ENCODE results near the gene KCNC4.

Gene KCNC4

DNA sequence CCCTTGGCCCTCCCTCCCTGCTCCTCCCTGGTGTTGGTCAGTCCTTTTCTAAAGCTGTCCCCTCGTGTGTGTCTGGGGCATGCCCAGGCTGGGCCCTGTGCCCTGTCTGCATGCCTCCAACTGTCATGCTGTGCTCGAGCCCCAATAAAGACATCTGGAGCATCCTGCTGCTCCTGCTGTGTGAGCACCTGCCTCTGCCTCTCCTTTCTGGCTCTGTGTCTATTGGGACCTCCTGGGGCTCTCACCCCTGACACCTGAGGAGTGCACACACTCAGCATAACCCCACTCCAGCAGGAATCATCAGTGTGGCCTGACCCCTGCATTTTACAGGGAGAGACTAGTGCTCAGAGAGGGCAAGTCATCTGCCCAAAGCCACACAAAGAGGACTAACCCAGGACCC lies 23.7 kb downstream of the KCNC4 start:
- DNase-seq: no peak

DNA sequence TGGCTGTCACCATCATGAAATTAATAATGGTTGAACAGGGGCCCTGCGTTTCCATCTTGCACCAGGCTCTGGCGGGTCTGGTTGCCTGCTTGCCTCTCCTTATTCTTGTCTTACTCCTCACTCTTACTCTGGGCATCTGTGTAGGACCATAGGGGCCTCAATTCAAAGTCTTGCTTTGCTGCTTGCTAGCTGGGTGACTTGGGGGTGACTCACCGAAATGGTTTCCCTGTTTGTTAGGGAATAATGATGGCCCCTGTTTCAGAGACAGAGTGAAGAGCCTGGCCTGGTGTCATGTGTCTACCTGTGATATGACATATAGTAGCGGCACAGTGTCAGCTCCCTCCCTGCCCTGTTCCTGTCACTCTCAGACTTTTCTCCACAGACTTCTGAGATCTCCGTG lies 24.6 kb downstream of the KCNC4 start:
- DNase-seq: no peak

DNA sequence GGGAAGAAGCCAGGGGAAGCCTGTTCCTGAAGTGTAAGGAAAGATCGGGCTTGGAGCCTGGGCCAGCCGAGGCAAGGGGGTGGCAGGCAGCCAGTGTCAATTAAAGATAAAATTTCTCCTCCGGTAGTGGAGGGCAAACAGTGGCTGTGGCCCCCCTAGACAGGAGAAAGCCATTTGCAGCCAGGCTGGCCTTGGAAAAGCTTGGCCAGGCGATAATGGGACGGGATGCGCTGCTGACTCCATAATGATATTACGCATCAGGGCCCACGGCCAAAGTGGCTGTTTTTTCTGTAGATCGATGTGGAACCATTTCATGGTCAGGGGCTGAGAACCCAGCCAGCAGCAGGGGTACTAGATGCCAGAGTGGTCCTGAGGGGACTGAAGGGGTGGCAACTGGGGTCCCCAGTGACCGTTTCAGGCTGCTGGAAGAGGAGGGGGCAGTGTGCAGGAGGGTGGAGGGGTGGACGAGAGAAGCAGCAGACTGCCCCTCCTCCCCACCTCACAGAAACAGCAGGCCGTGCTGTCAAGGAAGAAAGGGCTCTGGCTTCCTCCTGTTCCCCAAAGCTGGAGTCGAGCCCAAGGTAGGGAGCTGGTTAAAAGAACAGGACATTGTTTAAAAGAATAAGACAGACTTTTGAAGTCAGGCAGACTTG lies 25.2 kb downstream of the KCNC4 start:
- no peak for DNase-seq

DNA sequence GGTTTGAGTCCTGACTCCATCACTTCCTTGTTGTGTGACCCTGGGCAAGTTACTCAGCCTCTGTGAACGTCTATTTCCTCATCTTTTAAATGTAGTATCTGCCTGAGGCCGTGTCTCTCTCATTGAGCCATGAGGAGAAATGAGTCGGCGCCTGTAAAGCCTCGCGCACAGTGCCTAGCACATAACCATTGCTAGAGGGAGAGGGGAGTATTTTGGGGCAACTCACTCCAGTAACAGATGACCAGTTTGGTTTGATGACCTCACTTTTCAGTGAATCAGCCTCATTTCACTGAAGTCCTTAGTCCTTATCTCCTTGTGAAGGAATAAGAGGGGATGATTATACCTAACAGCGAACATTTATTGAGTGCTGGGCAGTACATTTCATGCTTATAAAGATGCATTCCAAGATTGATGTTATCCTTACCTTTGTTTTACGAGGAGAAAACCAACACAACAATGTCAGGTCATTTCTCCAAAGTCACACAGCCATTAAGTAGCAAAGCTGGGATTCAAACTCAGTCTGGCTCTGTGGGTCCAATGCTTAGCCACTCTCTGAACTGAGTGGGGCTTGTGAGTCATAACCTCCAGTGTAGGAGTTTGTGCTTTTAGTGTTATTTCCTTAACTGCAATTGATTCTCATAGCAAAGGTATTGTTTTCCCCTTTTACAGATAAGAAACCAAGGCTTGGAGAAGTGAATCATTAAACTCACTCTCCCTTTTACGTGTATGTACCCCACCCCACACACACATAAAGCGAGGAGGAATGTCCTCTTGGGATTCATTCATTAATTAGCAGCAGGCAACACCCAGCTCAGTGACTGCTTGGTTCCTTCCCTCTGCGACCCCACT lies 25.9 kb downstream of the KCNC4 start:
- DNase-seq: no peak

DNA sequence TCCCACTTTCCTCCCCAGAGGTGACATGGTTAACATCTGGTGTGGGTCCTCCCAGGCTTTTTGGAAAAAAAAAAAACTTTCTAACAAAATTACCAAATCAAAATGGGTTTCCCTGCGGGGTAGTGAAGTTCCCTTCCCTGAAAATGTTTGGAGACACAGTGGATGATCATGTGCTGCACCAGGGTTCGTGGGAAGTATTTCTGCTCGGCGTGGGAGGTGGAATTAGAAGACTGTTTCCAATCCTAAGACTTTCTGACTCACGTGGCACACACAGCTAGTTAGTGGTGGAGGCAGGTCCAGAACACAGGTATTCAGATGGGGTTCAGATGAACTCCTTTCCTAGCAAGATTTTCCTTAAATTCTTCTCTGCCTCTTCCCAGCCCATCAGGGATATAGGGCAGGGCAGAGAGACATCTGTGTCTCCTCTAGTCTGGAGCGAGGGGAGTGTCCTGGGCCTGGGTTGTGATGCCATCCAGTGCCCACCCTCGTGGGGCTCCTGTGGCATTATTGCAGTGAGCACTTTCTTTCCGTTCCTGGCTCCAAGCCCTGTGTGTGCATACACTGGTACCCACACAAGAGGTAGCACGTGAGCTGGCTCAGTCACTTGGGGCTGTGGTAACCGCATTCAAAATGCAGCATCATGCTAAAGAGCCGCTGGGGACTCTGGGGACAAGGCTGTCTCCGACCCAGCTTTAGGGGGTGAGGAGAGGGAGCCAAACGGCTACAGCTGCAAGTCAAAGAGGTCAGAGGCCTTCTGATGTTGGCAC lies 27.5 kb downstream of the KCNC4 start:
- DNase-seq: no peak

GRCh38 chr1:110239441-110240430 lies 29.6 kb downstream of the KCNC4 start:
- DNase-seq: no peak

DNA sequence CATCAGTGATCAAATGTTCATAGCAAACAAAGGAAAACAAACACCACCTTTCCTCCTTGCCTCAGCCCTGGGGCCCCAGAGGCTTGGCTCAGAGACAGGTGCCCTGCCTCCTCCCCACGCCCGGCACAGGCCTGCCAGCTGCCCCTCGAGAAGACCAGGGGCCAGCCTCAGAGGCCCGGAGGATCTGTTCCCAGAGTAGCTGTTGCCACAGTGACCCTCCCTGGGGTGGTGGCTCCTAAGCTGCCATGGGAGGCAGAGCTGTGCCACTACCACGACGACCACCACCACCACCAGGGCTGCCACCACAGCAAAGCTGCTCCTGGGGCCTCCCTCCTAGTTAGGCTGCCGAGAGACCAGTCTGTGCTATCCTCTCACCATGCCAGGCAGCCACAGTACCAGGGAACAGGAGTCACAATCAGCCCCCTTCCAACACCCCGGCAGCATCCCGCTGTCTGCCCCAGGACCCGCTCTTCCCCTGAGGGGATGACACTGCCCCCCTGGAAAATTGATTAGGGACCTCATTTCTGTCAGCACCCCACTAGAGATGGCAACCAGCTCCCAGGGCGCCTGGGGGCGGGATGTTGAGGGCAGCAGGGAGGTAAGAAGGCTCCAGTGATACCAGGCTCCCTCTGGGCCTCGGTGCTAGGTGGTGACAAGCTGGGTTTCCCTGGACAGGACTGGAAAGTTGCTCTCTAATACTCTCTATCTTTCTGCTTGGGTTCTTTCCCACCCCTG lies 30.5 kb downstream of the KCNC4 start:
- DNase-seq: no peak

GRCh38 chr1:110241516-110241915 lies 31.4 kb downstream of the KCNC4 start:
- DNase-seq: no peak

- no peak for DNase-seq
Measured at GRCh38 chr1:110242062-110242461, 31.9 kb downstream of the KCNC4 start.

DNA sequence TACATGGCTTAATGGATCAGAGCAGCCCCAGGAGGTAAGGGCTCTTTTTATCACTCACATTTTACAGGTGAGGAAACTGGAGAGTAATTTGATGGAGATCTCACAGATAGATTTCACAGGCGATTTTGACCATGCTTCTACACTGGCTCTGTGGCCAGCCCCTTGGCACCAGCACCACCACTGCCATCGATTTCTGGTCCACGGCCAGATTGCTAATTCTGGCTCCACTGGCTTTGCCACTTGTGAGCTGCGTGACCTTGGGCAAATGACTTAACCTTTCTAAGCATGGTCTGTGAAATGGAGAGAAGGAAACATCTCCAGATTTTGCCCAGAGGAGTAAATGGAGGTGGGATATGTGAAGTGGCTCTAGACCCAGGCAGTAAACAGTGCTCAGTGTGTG lies 32.6 kb downstream of the KCNC4 start:
- no peak for DNase-seq

DNA sequence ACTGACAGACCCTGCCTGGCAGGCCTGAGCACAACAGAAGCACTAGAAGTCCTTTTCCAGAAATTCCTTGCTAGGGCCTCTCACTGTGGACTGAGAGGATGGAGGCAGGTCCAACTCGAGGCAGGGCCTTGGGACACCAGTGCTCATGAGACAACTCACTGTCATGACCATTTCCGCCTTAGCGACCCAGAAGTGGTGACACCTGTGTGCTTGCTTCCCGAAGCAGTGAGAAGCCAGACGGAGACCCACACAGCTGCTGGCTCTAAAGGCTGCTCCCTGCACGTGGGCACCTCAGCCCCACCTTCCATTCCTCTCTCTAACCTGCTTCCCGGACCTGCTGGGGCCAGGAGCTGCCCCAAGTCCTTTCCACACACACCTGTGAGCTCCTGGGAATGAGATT lies 33.0 kb downstream of the KCNC4 start:
- DNase-seq: no peak

- DNase-seq: no peak
Measured at GRCh38 chr1:110243574-110243973, 33.5 kb downstream of the KCNC4 start.

DNA sequence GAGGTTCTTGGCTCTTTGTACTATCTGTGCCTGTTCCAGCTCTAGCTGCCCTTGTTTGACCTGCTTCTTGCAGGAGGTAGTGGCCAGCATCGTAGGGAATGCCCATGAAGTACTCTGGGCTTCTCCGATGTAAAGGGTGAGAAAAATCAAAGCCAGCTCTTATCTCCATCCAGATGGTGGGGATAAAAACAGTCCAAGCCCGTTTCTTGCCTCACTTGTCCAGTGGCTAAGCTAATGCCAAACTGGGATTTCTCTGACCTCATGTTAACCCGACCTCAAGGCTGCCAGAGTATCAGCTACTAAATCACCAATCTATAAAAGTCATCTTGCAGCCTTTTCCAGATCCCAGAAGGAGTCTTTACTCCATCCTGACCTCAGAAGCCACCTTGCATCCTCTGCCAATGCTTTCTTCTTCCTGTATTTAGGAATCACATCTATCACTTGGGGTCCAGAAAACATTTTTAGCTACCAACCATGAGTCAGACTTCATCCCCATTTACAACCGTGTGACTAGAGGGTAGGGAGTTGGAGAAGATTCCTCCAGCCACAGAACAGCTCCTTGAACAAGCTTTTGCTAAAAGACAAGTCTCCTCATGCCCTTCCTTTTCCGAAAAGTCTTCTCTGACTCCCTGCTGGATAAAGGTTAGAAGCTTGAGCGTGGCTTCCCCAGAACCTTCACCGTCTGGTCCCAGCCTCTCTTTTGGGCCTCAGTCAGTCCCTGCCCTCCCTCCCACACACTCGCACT lies 35.9 kb downstream of the KCNC4 start:
- no peak for DNase-seq

- no peak for DNase-seq
Measured at GRCh38 chr1:110248746-110249145, 38.6 kb downstream of the KCNC4 start.

GRCh38 chr1:110249256-110249655 lies 39.1 kb downstream of the KCNC4 start:
- DNase-seq: no peak

DNA sequence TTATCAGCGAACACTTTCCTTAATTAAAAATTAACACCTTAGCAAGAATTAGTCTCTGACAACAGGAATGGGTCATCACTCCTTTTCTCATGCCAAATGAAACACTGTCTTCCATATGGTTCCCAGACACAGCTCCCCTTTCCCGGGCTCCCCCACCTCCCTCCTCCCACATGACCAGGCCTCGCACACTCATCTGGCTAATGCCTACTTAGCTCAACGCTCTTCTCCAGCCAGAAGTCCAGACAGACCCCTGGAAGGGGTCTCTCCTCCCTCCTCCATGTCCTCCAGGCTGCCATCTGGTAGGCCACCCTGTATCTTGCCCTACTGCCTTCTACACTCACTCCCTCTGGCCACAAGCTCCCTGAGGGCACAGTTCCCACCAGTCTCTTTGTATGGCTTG lies 39.9 kb downstream of the KCNC4 start:
- DNase-seq: no peak

DNA sequence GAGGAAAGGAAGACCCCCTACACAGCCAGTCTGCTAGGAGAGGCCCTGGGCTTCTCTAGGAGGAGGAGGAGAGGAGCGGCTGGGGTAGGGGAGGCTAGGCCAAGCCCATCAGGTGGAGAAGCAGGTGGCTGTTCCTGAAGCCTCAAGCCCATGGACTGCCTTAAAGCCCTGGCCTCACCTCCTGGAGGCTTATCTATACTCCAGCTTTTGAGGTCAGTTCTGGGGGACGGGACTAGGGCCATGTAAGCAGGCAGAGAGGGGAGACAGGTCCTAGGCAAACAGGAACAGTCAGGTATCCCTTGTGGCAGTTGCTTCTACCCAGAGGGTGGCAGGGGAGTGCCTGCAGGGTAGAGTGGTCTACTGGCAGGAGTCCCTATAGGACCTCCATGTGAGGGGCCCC lies 40.6 kb downstream of the KCNC4 start:
- DNase-seq: no peak

DNA sequence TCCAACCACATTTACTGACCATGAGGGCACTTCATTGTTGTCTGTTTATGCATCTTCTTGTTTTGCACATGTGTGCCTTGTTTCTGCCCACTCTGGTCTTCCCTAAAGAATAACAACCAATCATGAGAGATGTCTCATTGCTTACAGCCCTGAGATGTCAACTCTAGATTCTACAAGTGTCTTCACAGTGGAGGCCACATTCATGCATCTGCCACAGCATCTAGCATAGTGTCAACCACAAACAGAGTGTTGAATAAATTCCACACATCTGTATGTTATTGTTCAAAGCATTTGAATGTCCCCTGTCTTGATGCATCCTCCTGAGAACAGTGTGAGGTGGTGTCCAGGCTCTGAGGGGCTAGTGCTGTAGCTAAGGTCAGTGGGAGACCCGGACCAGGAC lies 43.1 kb downstream of the KCNC4 start:
- no peak for DNase-seq

GRCh38 chr1:110254604-110255391 lies 44.7 kb downstream of the KCNC4 start:
- DNase-seq: no peak

- peak; percentile 13 for DNase-seq
Measured at GRCh38 chr1:110255392-110255787, 45.3 kb downstream of the KCNC4 start.

Data from CD4-positive, alpha-beta T cell treated with Interleukin-21 for 1 hour (primary cell).